SK-N-SH (cell line): ENCODE measurements around the gene IKZF4. TPM values are rescaled to one million over a fixed set of nuclear protein-coding genes. Genes with fewer than 3 reads are reported as not detected.
"Not testable (repeated sequence)": the region's sequence is repeated elsewhere in the genome, so short reads cannot be mapped to it uniquely, and the experiment has no call there.

ENCODE experiments used
- CTCF ChIA-PET: fragments of 300-600, 350-600 bp; formaldehyde crosslinking; extraction: SDS; loops from one replicate; lab custom pipeline; 2021; lab: Yijun Ruan, JAX
- POLR2A ChIA-PET: fragments of 350-600 bp; sonication (Branson Sonifier 250); formaldehyde crosslinking; extraction: SDS; loops from one replicate; lab custom pipeline; 2020; ENCODE audit warnings: antibody characterized with exemption, inconsistent platforms; lab: Yijun Ruan, JAX
- DNase-seq: peaks from one replicate; pipeline ENCODE4 v3.0.0; 2012
- H2AFZ ChIP-seq: fragments of 200-600 bp; sonication (generic); 2 replicates; pipeline ENCODE4 v1.8.1; 2016; ENCODE audit warnings: antibody characterized with exemption, mild to moderate bottlenecking, low read depth
- H3F3A ChIP-seq: fragments of 200-600 bp; sonication (generic); replicated peaks from 2 replicates; pipeline ENCODE3; 2016; ENCODE audit warnings: antibody characterized with exemption, mild to moderate bottlenecking; ENCODE audit not compliant: insufficient read depth
- H3K27ac ChIP-seq, 2 experiments: fragments of 200-500 bp in 1 of 2; fragments of 200-600 bp in 1 of 2; sonication (Bioruptor generic) in 1 of 2; sonication (generic), shearing (Covaris generic) in 1 of 2; 2 replicates each; pipeline versions ENCODE4 v1.5.1 to v1.6.1; 2014 to 2016; ENCODE audit warnings: low read depth in 2 of 2, inconsistent platforms in 1 of 2, low read length in 1 of 2, mild to moderate bottlenecking in 1 of 2, mixed read lengths in 1 of 2
- H3K27me3 ChIP-seq: fragments of 200-600 bp; sonication (generic), shearing (Covaris generic); 2 replicates; pipeline ENCODE4 v1.6.1; 2016; ENCODE audit warnings: mixed run types; ENCODE audit not compliant: insufficient read depth
- H3K36me3 ChIP-seq, 2 experiments: fragments of 200-500 bp in 1 of 2; fragments of 200-600 bp in 1 of 2; sonication (Bioruptor generic) in 1 of 2; sonication (generic) in 1 of 2; replicated peaks in 1 of 2; 2 replicates each; pipeline versions ENCODE3 to v1.5.1; 2014 to 2016; ENCODE audit warnings: low read length in 1 of 2, mild to moderate bottlenecking in 1 of 2; ENCODE audit not compliant: insufficient read depth in 2 of 2, control insufficient read depth in 1 of 2
- H3K4me1 ChIP-seq, 2 experiments: fragments of 200-500 bp in 1 of 2; fragments of 200-600 bp in 1 of 2; sonication (Bioruptor generic) in 1 of 2; sonication (generic), shearing (Covaris generic) in 1 of 2; 2 replicates each; pipeline versions ENCODE4 v1.5.1 to v1.6.1; 2014 to 2016; ENCODE audit warnings: low read depth in 1 of 2, low read length in 1 of 2, mixed run types in 1 of 2; ENCODE audit not compliant: insufficient read depth in 2 of 2, control insufficient read depth in 1 of 2
- H3K4me2 ChIP-seq: fragments of 200-600 bp; sonication (generic), shearing (Covaris generic); 2 replicates; pipeline ENCODE4 v1.6.1; 2017; ENCODE audit warnings: mixed run types
- H3K4me3 ChIP-seq, 2 experiments: fragments of 200-500 bp in 1 of 2; fragments of 200-600 bp in 1 of 2; sonication (Bioruptor generic) in 1 of 2; sonication (generic), shearing (Covaris generic) in 1 of 2; 2 replicates each; pipeline versions ENCODE4 v1.5.1 to v1.8.1; 2014 to 2016; ENCODE audit warnings: low read depth in 2 of 2, inconsistent platforms in 1 of 2, low read length in 1 of 2, mild to moderate bottlenecking in 1 of 2, mixed read lengths in 1 of 2, moderate library complexity in 1 of 2
- H3K79me2 ChIP-seq: fragments of 200-600 bp; sonication (generic); 2 replicates; pipeline ENCODE4 v1.8.1; 2017; ENCODE audit warnings: mild to moderate bottlenecking; ENCODE audit not compliant: insufficient read depth
- H3K9ac ChIP-seq: fragments of 200-600 bp; sonication (generic); 2 replicates; pipeline ENCODE4 v1.6.1; 2017; ENCODE audit warnings: mixed run types
- H3K9me2 ChIP-seq: fragments of 200-600 bp; sonication (generic); 2 replicates; pipeline ENCODE4 v1.6.1; 2017; ENCODE audit warnings: mixed run types
- H3K9me3 ChIP-seq: fragments of 200-600 bp; sonication (generic); 2 replicates; pipeline ENCODE4 v1.6.1; 2017; ENCODE audit warnings: mixed run types, mild to moderate bottlenecking, moderate library complexity
- H4K20me1 ChIP-seq: fragments of 200-600 bp; sonication (generic); 2 replicates; pipeline ENCODE4 v1.6.1; 2017; ENCODE audit warnings: mild to moderate bottlenecking, mixed run types; ENCODE audit not compliant: insufficient read depth
- EP300 ChIP-seq, 2 experiments: IDR thresholded peaks; 2 replicates each; pipeline versions ENCODE4 v1.4.0 to v1.6.1; 2012; ENCODE audit warnings: borderline replicate concordance in 1 of 2, low read depth in 1 of 2, low read length in 1 of 2
- FOXJ3 ChIP-seq: sonication (generic); formaldehyde crosslinking; IDR thresholded peaks from 2 replicates; pipeline ENCODE4 v1.5.1; 2020; ENCODE audit warnings: mild to moderate bottlenecking, missing genetic modification reagents
- FOXM1 ChIP-seq: IDR thresholded peaks from 2 replicates; pipeline ENCODE4 v1.4.0; 2012; ENCODE audit warnings: low read depth, mild to moderate bottlenecking
- GATA2 ChIP-seq: sonication (generic); formaldehyde crosslinking; IDR thresholded peaks from 2 replicates; pipeline ENCODE4 v1.5.0; 2020; ENCODE audit warnings: mild to moderate bottlenecking, missing genetic modification reagents
- JUND ChIP-seq: IDR thresholded peaks from 2 replicates; pipeline ENCODE4 v1.4.0; 2012
- MXI1 ChIP-seq: IDR thresholded peaks from 2 replicates; pipeline ENCODE4 v1.6.1; 2012; ENCODE audit warnings: mild to moderate bottlenecking, low read depth, low read length, improper control_type of control experiment
- NFIC ChIP-seq: IDR thresholded peaks from 2 replicates; pipeline ENCODE4 v1.4.0; 2012; ENCODE audit warnings: borderline replicate concordance
- RAD21 ChIP-seq: IDR thresholded peaks from 2 replicates; pipeline ENCODE4 v1.6.1; 2012; ENCODE audit warnings: mild to moderate bottlenecking, low read length
- RCOR1 ChIP-seq: fragments of 150-350 bp; IDR thresholded peaks from 2 replicates; pipeline ENCODE4 v1.6.1; 2017; ENCODE audit warnings: antibody characterized with exemption, low read length
- RXRA ChIP-seq: IDR thresholded peaks from 2 replicates; pipeline ENCODE4 v1.4.0; 2012; ENCODE audit warnings: low read depth, mild to moderate bottlenecking, borderline replicate concordance
- SMC3 ChIP-seq: IDR thresholded peaks from 2 replicates; pipeline ENCODE4 v1.6.1; 2012; ENCODE audit warnings: low read depth, low read length, improper control_type of control experiment
- TAF1 ChIP-seq: IDR thresholded peaks from 2 replicates; pipeline ENCODE4 v1.6.1; 2012; ENCODE audit warnings: low read depth, mild to moderate bottlenecking, low read length, moderate library complexity, borderline replicate concordance
- TCF12 ChIP-seq: IDR thresholded peaks from 2 replicates; pipeline ENCODE4 v1.4.0; 2012
- TEAD4 ChIP-seq: IDR thresholded peaks from 2 replicates; pipeline ENCODE4 v1.4.0; 2012; ENCODE audit warnings: mild to moderate bottlenecking, borderline replicate concordance; ENCODE audit not compliant: insufficient read depth
- WGBS: methylation state at CpG from one replicate; pipeline ENCODE4 v1.1.6; 2017; ENCODE audit warnings: low lambda C conversion rate; 5-methylcytosine and 5-hydroxymethylcytosine counted together
- polyA plus RNA-seq, 3 experiments: library from polyadenylated mRNA; depleted of rRNA; stranded (reverse); fragments of >200 nt; gene quantifications; 2 replicates each; pipeline ENCODE4 v1.2.3, GENCODE V29; 2012
- TF ChIP-seq, protein P1 (sequence below): IDR thresholded peaks from 2 replicates; pipeline ENCODE4 v1.6.1; 2012; ENCODE audit warnings: mild to moderate bottlenecking, low read depth, low read length, moderate library complexity
- TF ChIP-seq, protein P2 (sequence below): fragments of 150-350 bp; IDR thresholded peaks from 2 replicates; pipeline ENCODE4 v1.6.1; 2016; ENCODE audit warnings: mild to moderate bottlenecking, low read depth, low read length
- TF ChIP-seq, protein P3 (sequence below): fragments of 200-600 bp; sonication (generic); IDR thresholded peaks from 2 replicates; pipeline ENCODE4 v1.6.1; 2017; ENCODE audit warnings: antibody characterized with exemption, mild to moderate bottlenecking, moderate library complexity
- TF ChIP-seq, protein P4 (sequence below): fragments of 150-350 bp; IDR thresholded peaks from 2 replicates; pipeline ENCODE4 v1.6.1; 2017; ENCODE audit warnings: antibody characterized with exemption, low read length, low read depth, borderline replicate concordance
- TF ChIP-seq, protein P5 (sequence below): IDR thresholded peaks from 2 replicates; pipeline ENCODE4; 2012

The IKZF4 gene
- polyA plus RNA-seq, 1 of the 3 experiments (the other 2 are of a cell fraction): 3.9 TPM

DNA sequence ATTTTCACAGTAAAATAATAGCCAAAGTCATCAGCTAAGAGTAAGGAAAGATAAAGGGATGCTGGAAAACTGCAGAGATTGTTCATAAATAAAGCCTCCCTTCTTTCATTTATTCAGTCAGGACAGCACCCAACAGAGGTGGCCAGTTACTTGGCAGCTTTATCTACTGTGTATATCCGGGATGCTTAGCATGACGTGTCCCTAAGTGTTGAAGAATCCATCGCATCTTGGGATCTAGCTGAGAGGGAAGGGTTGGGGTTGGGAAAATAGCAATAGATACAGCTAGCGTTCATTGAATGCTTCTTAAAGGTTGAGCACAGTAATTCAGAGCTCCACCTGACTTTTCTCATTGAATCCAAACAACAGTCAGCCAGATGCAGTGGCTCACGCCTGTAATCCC is 53.6 kb downstream of the IKZF4 start:
- no peak overlapping the region for H3K27ac ChIP-seq
- POLR2A ChIA-PET: no interaction called here
- H3K27me3 ChIP-seq: no peaks in the 10 kb centered on the region
- no peaks in the 10 kb centered on the region for H3K9me2 ChIP-seq
- no peak for DNase-seq
- H3K4me3 ChIP-seq: no peak overlapping the region
- no peak overlapping the region for H3K9ac ChIP-seq
- no peak overlapping the region for H3K4me2 ChIP-seq
- no peaks in the 10 kb centered on the region for H3K36me3 ChIP-seq
- H4K20me1 ChIP-seq: no peaks in the 10 kb centered on the region
- no peak for TF ChIP-seq JUND
- TF ChIP-seq FOXJ3 (CRISPR knock-in tag): no peak
- no peak for TF ChIP-seq NFIC
- TF ChIP-seq SMC3: no peak
- TF ChIP-seq FOXM1: no peak
- TF ChIP-seq EP300 (IDR thresholded peaks at IDR 0.05; ENCODE audit: borderline replicate concordance in 1 of 2, low read depth in 1 of 2, low read length in 1 of 2): no peak
- TF ChIP-seq, protein P1, sequence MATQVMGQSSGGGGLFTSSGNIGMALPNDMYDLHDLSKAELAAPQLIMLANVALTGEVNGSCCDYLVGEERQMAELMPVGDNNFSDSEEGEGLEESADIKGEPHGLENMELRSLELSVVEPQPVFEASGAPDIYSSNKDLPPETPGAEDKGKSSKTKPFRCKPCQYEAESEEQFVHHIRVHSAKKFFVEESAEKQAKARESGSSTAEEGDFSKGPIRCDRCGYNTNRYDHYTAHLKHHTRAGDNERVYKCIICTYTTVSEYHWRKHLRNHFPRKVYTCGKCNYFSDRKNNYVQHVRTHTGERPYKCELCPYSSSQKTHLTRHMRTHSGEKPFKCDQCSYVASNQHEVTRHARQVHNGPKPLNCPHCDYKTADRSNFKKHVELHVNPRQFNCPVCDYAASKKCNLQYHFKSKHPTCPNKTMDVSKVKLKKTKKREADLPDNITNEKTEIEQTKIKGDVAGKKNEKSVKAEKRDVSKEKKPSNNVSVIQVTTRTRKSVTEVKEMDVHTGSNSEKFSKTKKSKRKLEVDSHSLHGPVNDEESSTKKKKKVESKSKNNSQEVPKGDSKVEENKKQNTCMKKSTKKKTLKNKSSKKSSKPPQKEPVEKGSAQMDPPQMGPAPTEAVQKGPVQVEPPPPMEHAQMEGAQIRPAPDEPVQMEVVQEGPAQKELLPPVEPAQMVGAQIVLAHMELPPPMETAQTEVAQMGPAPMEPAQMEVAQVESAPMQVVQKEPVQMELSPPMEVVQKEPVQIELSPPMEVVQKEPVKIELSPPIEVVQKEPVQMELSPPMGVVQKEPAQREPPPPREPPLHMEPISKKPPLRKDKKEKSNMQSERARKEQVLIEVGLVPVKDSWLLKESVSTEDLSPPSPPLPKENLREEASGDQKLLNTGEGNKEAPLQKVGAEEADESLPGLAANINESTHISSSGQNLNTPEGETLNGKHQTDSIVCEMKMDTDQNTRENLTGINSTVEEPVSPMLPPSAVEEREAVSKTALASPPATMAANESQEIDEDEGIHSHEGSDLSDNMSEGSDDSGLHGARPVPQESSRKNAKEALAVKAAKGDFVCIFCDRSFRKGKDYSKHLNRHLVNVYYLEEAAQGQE: no peak
- TF ChIP-seq MXI1: no peak
- TF ChIP-seq, protein P2, sequence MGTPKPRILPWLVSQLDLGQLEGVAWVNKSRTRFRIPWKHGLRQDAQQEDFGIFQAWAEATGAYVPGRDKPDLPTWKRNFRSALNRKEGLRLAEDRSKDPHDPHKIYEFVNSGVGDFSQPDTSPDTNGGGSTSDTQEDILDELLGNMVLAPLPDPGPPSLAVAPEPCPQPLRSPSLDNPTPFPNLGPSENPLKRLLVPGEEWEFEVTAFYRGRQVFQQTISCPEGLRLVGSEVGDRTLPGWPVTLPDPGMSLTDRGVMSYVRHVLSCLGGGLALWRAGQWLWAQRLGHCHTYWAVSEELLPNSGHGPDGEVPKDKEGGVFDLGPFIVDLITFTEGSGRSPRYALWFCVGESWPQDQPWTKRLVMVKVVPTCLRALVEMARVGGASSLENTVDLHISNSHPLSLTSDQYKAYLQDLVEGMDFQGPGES: no peak
- TF ChIP-seq RXRA: no peak
- no peak for TF ChIP-seq TAF1
- TF ChIP-seq, protein P3, sequence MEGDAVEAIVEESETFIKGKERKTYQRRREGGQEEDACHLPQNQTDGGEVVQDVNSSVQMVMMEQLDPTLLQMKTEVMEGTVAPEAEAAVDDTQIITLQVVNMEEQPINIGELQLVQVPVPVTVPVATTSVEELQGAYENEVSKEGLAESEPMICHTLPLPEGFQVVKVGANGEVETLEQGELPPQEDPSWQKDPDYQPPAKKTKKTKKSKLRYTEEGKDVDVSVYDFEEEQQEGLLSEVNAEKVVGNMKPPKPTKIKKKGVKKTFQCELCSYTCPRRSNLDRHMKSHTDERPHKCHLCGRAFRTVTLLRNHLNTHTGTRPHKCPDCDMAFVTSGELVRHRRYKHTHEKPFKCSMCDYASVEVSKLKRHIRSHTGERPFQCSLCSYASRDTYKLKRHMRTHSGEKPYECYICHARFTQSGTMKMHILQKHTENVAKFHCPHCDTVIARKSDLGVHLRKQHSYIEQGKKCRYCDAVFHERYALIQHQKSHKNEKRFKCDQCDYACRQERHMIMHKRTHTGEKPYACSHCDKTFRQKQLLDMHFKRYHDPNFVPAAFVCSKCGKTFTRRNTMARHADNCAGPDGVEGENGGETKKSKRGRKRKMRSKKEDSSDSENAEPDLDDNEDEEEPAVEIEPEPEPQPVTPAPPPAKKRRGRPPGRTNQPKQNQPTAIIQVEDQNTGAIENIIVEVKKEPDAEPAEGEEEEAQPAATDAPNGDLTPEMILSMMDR: no peak
- no peak for TF ChIP-seq RAD21
- TF ChIP-seq GATA2 (CRISPR knock-in tag): no peak
- TF ChIP-seq RCOR1: no peak
- no peak for TF ChIP-seq TEAD4
- no peak for TF ChIP-seq TCF12
- TF ChIP-seq, protein P4, sequence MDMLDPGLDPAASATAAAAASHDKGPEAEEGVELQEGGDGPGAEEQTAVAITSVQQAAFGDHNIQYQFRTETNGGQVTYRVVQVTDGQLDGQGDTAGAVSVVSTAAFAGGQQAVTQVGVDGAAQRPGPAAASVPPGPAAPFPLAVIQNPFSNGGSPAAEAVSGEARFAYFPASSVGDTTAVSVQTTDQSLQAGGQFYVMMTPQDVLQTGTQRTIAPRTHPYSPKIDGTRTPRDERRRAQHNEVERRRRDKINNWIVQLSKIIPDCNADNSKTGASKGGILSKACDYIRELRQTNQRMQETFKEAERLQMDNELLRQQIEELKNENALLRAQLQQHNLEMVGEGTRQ: no peak
- TF ChIP-seq, protein P5, sequence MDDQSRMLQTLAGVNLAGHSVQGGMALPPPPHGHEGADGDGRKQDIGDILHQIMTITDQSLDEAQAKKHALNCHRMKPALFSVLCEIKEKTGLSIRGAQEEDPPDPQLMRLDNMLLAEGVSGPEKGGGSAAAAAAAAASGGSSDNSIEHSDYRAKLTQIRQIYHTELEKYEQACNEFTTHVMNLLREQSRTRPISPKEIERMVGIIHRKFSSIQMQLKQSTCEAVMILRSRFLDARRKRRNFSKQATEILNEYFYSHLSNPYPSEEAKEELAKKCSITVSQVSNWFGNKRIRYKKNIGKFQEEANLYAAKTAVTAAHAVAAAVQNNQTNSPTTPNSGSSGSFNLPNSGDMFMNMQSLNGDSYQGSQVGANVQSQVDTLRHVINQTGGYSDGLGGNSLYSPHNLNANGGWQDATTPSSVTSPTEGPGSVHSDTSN: no peak
- TF ChIP-seq, all 33 proteins: peak for 0
- Histone ChIP-seq H3K79me2 (no peaks in the 10 kb centered on the region), H2AFZ (no peak overlapping the region), H3F3A (peaks cover 10% of the 10 kb centered on the region), H3K9me3 (no peaks in the 10 kb centered on the region), H3K4me1 (no peaks in the 10 kb centered on the region; a peak in 1 of 4 replicates)
- WGBS: 86% methylated on average over 5 of the region's 5 CpGs
- CTCF ChIA-PET: no interaction called here

DNA sequence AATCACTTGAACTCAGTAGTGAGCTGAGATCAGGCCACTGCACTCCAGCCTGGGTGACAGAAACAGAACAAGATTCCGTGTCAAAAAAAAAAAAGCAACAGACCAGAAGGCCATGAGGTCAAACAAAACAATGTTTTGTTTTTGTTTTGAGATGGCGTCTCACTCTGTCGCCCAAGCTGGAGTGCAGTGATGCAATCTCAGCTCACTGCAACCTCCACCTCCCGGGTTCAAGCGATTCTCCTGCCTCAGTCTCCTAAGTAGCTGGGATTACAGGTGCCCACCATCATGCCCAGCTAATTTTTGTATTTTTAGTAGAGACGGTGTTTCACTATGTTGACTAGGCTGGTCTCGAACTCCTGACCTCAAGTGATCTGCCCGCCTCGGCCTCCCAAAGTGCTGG is 57.1 kb downstream of the IKZF4 start:
- CTCF ChIA-PET: interaction anchor here (0.6 to 1.6 kb wide), 3 partner anchors 31 to 82 kb away, joined by 3 to 6 read pairs (median 4); partner anchors contain the start of gene ESYT1
- 92% methylated on average over 9 of the region's 9 CpGs for WGBS

More for the DNA sequence above, 57.1 kb downstream of the IKZF4 start:
- not testable (repeated sequence) for H2AFZ ChIP-seq, H3K4me3 ChIP-seq, H3K36me3 ChIP-seq, H3K27me3 ChIP-seq, DNase-seq, H3K9me3 ChIP-seq, H3K27ac ChIP-seq, H3K4me1 ChIP-seq, H3K9me2 ChIP-seq, H3K4me2 ChIP-seq, H4K20me1 ChIP-seq, H3K9ac ChIP-seq, H3K79me2 ChIP-seq
- peaks cover 12% of the 10 kb centered on the region for H3F3A ChIP-seq
- POLR2A ChIA-PET: interaction anchor here (3.2 kb wide), 1 partner anchor 26 kb away, joined by 15 read pairs; the partner anchor contains the start of gene PA2G4
